K562 (cell line): ENCODE results near the gene SLC36A2.
"Not testable (repeated sequence)": the region's sequence is repeated elsewhere in the genome, so short reads cannot be mapped to it uniquely, and the experiment has no call there.

Experiments used
- E2F1 ChIP-seq: sonication (generic); formaldehyde crosslinking; IDR thresholded peaks from 2 replicates; pipeline ENCODE4 v1.8.1; 2023; ENCODE audit warnings: mild to moderate bottlenecking, missing genetic modification reagents, moderate library complexity
- NRF1 ChIP-seq, 2 experiments: fragments of 450-650 bp; IDR thresholded peaks in 1 of 2; conservative IDR thresholded peaks in 1 of 2; 2 replicates each; pipeline ENCODE4 v1.6.1; 2014; ENCODE audit warnings: mild to moderate bottlenecking in 2 of 2
- POLR2AphosphoS5 ChIP-seq: IDR thresholded peaks from 2 replicates; pipeline ENCODE4 v1.6.1; 2011; ENCODE audit warnings: mild to moderate bottlenecking, low read depth, low read length, moderate library complexity; ENCODE audit not compliant: control insufficient read depth, insufficient read depth
- RBBP5 ChIP-seq: fragments of 200-600 bp; sonication (generic); IDR thresholded peaks from 2 replicates; pipeline ENCODE4 v1.6.1; 2012; ENCODE audit warnings: borderline replicate concordance, mild to moderate bottlenecking, low read length, control low read depth, inconsistent platforms; ENCODE audit not compliant: insufficient read depth, poor library complexity, severe bottlenecking
- SREBF2 ChIP-seq: sonication (generic); formaldehyde crosslinking; IDR thresholded peaks from 2 replicates; pipeline ENCODE4 v1.4.0; 2020; ENCODE audit warnings: mild to moderate bottlenecking, missing genetic modification reagents
- SRSF7 ChIP-seq: fragments of 200-400 bp; formaldehyde crosslinking; optimal IDR thresholded peaks from 2 replicates; pipeline ENCODE3; 2017; ENCODE audit warnings: mild to moderate bottlenecking, low read depth, low read length
- ZBTB1 ChIP-seq: sonication (generic); formaldehyde crosslinking; IDR thresholded peaks from 2 replicates; pipeline ENCODE4 v1.8.1; 2023; ENCODE audit warnings: missing genetic modification reagents, low read depth, mild to moderate bottlenecking, borderline replicate concordance
- TF ChIP-seq, protein P1 (sequence below), 3 experiments: IDR thresholded peaks in 2 of 3; conservative IDR thresholded peaks in 1 of 3; 2 replicates each; pipeline ENCODE4 v1.5.1; 2011 to 2012; ENCODE audit warnings: low read length in 3 of 3, mild to moderate bottlenecking in 3 of 3, control low read depth in 2 of 3, improper control_type of control experiment in 1 of 3, inconsistent platforms in 1 of 3, low read depth in 1 of 3, mixed read lengths in 1 of 3, moderate library complexity in 1 of 3; ENCODE audit not compliant: insufficient read depth in 2 of 3

- TF ChIP-seq SREBF2; POLR2AphosphoS5; NRF1 (conservative IDR thresholded peaks at IDR 0.05 in 1 of 2, IDR thresholded peaks at IDR 0.05 in 1 of 2); E2F1 (CRISPR knock-in tag); SRSF7; ZBTB1 (CRISPR knock-in tag); RBBP5: not testable (repeated sequence)
- TF ChIP-seq, protein P1, sequence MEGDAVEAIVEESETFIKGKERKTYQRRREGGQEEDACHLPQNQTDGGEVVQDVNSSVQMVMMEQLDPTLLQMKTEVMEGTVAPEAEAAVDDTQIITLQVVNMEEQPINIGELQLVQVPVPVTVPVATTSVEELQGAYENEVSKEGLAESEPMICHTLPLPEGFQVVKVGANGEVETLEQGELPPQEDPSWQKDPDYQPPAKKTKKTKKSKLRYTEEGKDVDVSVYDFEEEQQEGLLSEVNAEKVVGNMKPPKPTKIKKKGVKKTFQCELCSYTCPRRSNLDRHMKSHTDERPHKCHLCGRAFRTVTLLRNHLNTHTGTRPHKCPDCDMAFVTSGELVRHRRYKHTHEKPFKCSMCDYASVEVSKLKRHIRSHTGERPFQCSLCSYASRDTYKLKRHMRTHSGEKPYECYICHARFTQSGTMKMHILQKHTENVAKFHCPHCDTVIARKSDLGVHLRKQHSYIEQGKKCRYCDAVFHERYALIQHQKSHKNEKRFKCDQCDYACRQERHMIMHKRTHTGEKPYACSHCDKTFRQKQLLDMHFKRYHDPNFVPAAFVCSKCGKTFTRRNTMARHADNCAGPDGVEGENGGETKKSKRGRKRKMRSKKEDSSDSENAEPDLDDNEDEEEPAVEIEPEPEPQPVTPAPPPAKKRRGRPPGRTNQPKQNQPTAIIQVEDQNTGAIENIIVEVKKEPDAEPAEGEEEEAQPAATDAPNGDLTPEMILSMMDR (IDR thresholded peaks at IDR 0.05 in 2 of 3, conservative IDR thresholded peaks at IDR 0.05 in 1 of 3; ENCODE audit: insufficient read depth in 2 of 3, low read depth in 1 of 3, low read length in 3 of 3), result not testable (repeated sequence)
Observed at GRCh38 chr5:151367038-151367437, 19.7 kb upstream of the SLC36A2 start.
